Fibroblast of lung (primary cell): ENCODE results near the gene TNIP1.

Source experiments
- EZH2 ChIP-seq: IDR thresholded peaks from 2 replicates; pipeline ENCODE4 v1.5.1; 2012; ENCODE audit warnings: low read length, control low read depth, mild to moderate bottlenecking; ENCODE audit errors: missing control alignments
- TF ChIP-seq, protein P1 (sequence below), 2 donors: IDR thresholded peaks in 1 of 2; conservative IDR thresholded peaks in 1 of 2; 1 replicate in 1 of 2; 2 replicates in 1 of 2; pipeline ENCODE4 v1.5.1; 2011 to 2012; ENCODE audit warnings: low read length in 2 of 2, control low read depth in 1 of 2, inconsistent platforms in 1 of 2, low read depth in 1 of 2, mild to moderate bottlenecking in 1 of 2

DNA sequence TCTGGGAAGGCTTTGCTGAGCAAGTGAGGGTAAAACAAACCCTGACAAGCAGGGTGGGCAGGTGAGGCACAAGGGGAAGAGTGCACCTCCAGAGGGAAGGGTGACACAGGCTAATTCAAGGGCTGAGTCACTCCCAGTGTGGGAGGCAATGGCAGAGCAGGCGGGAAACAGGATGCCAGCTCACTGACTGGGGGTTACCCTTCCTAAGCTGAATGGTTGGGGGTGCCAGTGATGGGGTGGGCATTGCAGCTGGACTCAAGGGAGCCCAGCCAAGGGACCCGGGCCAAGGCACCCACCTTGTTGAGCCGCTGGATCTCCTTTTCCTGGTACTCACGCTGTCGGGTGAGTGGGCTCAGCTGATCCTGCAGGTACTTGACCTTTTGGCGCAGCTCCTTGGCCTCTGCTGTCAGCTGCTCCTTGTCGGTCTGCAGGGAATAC is 42.0 kb downstream of the TNIP1 start:
- TF ChIP-seq, protein P1, sequence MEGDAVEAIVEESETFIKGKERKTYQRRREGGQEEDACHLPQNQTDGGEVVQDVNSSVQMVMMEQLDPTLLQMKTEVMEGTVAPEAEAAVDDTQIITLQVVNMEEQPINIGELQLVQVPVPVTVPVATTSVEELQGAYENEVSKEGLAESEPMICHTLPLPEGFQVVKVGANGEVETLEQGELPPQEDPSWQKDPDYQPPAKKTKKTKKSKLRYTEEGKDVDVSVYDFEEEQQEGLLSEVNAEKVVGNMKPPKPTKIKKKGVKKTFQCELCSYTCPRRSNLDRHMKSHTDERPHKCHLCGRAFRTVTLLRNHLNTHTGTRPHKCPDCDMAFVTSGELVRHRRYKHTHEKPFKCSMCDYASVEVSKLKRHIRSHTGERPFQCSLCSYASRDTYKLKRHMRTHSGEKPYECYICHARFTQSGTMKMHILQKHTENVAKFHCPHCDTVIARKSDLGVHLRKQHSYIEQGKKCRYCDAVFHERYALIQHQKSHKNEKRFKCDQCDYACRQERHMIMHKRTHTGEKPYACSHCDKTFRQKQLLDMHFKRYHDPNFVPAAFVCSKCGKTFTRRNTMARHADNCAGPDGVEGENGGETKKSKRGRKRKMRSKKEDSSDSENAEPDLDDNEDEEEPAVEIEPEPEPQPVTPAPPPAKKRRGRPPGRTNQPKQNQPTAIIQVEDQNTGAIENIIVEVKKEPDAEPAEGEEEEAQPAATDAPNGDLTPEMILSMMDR (conservative IDR thresholded peaks at IDR 0.05 in 1 of 2, IDR thresholded peaks at IDR 0.05 in 1 of 2; ENCODE audit: low read depth in 1 of 2, low read length in 2 of 2) = no peak
- no peak for TF ChIP-seq EZH2
